ENCODE data around the gene TRAF5.
A peak's percentile ranks its signal among the peaks of the same experiment; 100 is the strongest.
"Not testable (repeated sequence)": the region's sequence is repeated elsewhere in the genome, so short reads cannot be mapped to it uniquely, and the experiment has no call there.

The TRAF5 gene

GRCh38 chr1:211348547-211348946, 21.9 kb downstream of the TRAF5 start:
- FAIRE-seq: no peak

GRCh38 chr1:211349741-211350140, 23.1 kb downstream of the TRAF5 start:
- FAIRE-seq: no peak

- FAIRE-seq: not testable (repeated sequence)
These were observed 25.4 kb downstream of the TRAF5 start for GRCh38 chr1:211352055-211352454.

- no peak for FAIRE-seq
These were observed 25.8 kb downstream of the TRAF5 start for GRCh38 chr1:211352465-211352864.

- no peak for FAIRE-seq
These were observed 26.4 kb downstream of the TRAF5 start for GRCh38 chr1:211352985-211353515.

- FAIRE-seq: no peak
These were observed 27.1 kb downstream of the TRAF5 start for GRCh38 chr1:211353562-211354212.

GRCh38 chr1:211355873-211356272, 29.2 kb downstream of the TRAF5 start:
- FAIRE-seq: no peak

- no peak for FAIRE-seq
These were observed 30.2 kb downstream of the TRAF5 start for GRCh38 chr1:211356723-211357407.

- peak; percentile 96 for FAIRE-seq
These were observed 32.1 kb downstream of the TRAF5 start for GRCh38 chr1:211358685-211359084.

GRCh38 chr1:211359876-211360275, 33.2 kb downstream of the TRAF5 start:
- no peak for FAIRE-seq

GRCh38 chr1:211361202-211361601, 34.6 kb downstream of the TRAF5 start:
- FAIRE-seq: no peak

- FAIRE-seq: no peak
These were observed 43.0 kb downstream of the TRAF5 start for GRCh38 chr1:211369640-211370039.

- no peak for FAIRE-seq
These were observed 44.0 kb downstream of the TRAF5 start for GRCh38 chr1:211370669-211371068.

GRCh38 chr1:211371406-211372105, 44.9 kb downstream of the TRAF5 start:
- FAIRE-seq: no peak

GRCh38 chr1:211372463-211372862, 45.8 kb downstream of the TRAF5 start:
- no peak for FAIRE-seq

- no peak for FAIRE-seq
These were observed 48.6 kb downstream of the TRAF5 start for GRCh38 chr1:211375146-211375818.

- FAIRE-seq: no peak
These were observed 49.3 kb downstream of the TRAF5 start for GRCh38 chr1:211375949-211376348.

- FAIRE-seq: no peak
These were observed 50.3 kb downstream of the TRAF5 start for GRCh38 chr1:211376807-211377470.

- FAIRE-seq: no peak
These were observed 51.2 kb downstream of the TRAF5 start for GRCh38 chr1:211377539-211378450.

GRCh38 chr1:211378844-211379243, 52.2 kb downstream of the TRAF5 start:
- no peak for FAIRE-seq

- FAIRE-seq: no peak
These were observed 52.8 kb downstream of the TRAF5 start for GRCh38 chr1:211379446-211379845.

Measured in A204.1 (cell line).